Stimulated activated CD8-positive, alpha-beta memory T cell treated with anti-CD3 and anti-CD28 coated beads, Interleukin-7, amount 100 ng/mL, for 4 hours (primary cell): Measurements from ENCODE around the gene ERBB4.

Experiments
- DNase-seq, 2 donors: peaks; one replicate each; pipeline ENCODE4 v3.0.0-alpha.2; 2020; ENCODE audit warnings: low read depth in 2 of 2

The ERBB4 gene

DNA sequence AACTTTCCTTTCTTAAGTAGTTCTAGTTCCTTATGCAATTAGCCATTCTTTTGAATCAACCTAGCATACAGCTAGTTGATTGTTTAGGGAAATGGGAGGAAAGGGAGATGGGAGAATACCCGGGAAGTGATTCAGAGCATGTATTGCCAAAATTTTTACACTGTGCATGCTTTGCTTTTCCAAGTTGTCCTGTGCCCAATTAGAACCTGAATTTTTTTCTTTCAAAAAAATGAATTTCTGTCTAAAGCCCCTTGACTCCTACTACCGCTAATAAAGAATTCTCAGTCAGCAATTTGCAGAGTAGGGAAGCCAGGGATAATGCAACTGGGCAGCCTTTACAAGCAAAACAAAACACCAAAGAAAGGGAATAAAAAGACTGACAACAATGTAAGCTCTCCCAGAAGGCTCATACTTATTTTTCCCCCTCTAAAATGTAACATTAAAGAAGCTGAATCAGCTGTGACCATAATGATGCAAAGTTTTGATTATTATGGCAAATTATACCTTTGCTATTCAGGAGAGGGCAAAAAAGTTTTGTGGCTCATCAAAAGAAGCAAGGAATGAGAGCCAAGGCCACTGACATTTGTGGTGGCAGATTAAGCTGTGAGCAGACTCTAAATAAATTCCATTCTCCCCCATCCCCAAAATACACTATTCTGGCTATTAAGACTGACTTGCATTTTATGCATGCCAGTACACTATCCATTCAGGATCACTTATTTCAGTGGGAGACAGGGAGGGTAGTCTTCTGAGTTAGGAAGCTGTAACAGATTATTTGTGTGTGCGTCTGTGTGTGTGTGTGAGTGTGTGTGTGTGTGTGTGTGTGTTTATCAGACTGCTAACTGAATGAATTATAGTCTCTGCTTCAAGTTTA, 174.3 kb downstream of the ERBB4 start:
- no peak for DNase-seq

DNA sequence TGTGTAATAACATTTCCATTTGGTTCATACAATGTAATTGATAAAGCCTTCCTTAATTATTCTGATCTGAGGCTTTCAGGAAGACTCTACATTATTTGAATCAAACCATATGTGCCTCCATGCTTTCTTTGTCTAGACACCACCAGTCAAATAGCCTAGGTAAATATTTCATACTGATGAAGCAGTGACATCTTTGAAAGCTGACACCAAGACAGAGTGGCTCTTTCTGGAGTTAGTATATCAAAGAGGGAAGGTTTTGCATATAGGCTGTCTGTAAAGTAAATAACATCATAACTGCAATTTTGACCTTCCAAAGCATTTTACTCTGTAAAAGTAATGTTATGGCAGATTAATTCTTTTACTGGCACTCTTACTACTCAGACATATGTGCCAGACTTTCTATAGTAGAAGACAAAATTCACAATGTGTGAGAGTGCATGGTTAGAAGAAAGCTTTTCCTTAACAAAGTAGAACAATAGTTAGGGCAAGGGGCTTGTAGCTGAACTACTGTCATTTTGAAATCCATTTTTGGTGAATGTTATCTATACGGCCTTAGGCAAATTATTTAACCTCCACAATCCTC, 177.3 kb downstream of the ERBB4 start:
- no peak for DNase-seq

DNA sequence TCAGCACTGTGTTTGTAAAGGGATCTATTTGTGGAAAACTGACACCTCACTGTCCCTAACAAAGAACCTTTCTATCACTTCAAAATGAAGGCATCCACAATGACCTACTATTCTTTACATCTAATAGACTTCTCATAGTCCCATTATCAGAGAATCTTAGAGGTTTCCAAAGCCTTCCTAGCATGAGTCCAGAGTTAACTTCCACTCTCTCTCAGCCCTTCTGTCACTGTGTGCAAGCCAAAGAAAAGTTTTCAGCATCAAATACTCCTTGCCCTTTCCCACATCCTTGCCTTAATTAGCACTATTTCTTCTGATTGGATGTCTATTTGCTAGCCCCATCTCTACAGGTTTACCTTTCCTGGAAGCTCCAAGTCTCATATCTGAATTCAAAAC, 178.5 kb downstream of the ERBB4 start:
- no peak for DNase-seq

DNA sequence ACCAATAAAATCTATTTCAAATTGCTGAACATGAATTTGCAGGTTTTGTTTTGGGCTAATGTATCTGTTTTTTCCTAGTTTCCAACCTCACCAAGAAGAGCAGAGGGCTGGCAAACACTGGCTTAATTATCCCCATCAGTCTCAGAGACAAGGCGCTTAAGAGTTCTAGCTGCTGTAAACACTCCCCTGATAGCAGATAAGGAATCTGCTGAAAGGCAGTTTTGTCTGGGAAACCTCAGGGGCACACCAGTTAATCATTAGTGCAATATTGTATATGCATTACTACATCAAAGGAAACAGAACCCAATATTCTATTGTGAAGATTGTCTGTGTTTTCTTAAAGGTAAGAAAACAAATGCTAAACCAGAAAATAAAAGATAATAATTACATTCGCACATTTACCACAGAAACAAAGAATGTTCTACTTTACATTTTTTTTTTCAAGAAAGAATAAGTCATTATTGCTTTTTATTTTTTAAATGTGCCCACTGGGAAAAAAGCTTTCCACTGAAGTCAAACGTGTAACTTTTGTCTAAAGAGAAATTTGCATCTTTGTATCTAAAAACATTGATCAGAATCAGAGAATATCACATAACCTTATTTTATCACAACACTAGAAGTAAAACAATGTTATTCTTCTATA, 179.1 kb downstream of the ERBB4 start:
- DNase-seq = no peak

DNA sequence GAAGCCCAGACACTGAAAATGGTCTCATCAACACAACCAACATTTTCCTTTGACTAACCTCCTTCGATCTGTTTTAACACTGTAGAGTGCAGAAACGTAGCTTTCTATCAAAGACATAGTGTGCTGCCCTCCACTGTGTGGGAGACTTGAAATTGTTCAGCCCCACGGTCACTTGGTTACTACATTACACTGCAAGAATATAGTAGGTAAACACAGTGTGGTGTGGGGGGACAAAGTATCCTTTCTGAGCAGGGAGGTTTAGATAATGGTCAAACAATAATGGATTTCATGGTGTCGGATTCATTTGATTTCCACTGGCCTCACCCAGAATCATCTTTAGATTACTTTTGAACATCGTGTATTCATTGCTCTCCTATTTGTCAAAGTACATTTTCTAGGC, 181.0 kb downstream of the ERBB4 start:
- DNase-seq = no peak

DNA sequence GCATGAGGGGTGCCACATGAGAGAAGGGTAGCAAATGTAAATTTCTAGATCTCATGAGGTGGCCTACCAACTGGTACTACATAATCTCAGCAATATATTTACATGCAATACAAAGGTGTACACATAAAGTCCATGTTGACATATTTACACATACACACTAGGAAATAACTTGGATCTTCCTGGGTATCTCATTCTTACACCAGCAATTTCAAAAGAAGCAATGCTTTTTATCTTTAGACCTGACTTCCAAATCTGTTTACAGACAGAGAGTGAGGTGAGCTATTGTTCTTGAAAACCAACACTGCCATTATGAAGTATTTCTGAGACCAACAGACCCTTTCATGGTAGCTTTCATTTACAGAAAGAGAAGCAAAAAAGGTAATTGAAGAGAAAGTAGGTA, 184.2 kb downstream of the ERBB4 start:
- no peak for DNase-seq

DNA sequence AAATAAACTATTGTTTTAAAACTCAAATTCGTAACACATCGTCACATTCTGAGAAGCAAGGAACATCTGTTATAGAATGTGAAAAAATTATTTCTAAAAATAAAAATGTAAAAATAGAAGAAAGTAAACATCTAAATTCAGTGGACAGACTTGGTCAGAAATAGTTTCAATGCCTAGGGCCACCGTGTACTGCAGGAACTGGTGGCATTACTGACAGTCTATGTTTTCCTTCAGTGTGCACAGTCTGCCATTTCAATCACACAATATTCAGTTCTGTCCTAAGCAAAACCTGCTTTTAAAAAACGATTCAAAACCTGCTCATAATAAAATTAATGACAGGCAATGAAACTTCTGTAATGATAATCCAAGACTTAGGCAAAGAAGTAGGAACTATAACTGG, 190.1 kb downstream of the ERBB4 start:
- DNase-seq = no peak

DNA sequence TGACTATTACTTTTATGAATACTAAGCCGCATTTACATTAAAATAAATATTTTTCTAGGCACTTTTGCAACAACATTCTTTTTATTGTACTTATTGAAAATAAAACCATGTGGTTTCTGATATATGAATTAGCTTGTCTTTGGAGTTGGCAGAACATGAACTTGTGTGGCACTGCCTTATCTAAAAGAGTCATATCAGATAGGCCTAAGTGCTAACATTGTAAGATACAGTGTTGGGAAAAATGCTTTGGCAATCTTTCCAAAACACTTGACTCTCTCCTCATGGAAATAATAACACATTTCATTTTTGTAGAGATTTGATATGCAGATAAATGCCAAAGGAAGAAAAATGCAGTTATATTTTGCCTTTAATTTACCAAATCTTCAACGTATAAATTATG, 191.7 kb downstream of the ERBB4 start:
- no peak for DNase-seq

DNA sequence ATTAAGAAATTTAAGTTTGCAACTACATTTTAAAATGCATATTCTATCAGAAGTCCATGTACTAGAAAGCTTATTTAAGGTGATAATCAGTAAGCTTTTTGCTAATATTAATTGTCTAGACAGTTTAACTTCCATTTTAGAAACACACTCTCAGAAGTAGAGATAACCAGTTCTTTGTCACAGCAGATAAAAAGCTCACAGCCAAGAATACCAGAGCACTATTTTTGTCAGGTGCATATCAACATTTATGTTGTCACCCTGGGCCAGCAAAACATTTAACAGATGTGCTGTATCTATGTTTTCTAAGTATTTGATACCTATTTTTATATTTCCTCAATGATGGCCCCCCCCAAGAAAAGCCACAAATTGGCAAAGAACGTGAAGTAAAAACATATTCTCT, 192.6 kb downstream of the ERBB4 start:
- DNase-seq = no peak

DNA sequence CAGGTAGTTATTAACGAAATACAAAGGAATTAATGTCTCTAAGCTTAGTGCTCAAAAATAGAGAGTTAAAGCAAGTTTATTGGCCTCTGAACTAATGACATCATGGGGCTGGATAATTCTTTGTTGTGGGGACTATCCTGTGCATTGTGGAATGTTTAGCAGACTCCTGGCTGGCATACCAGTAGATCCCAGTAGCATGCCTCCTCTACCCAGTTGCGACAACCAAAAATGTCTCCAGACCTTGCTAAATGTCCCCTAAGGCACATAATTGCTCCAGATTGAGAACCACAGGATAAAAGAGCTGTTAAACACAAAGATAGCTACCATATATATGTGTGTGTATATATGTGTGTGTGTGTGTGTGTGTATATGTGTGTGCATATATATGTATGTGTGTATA, 194.5 kb downstream of the ERBB4 start:
- DNase-seq = no peak

DNA sequence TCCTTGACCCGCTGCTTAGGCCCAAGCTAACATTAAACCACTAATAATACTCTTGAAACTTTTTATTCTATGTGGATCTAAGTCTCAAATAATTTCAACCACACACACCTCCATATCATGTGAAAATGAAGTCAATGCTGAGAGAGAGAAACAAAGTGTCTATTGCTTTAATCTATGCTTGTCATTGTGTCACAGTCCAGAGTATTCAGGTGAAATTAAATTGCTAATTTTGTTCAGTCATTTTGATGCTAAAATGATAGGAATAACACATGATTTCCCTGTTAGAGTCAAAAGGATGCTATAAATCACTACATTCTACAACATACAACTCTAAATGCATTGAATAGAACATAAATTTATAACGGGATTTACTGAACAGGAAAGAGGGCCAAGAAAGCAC, 195.4 kb downstream of the ERBB4 start:
- DNase-seq = no peak

DNA sequence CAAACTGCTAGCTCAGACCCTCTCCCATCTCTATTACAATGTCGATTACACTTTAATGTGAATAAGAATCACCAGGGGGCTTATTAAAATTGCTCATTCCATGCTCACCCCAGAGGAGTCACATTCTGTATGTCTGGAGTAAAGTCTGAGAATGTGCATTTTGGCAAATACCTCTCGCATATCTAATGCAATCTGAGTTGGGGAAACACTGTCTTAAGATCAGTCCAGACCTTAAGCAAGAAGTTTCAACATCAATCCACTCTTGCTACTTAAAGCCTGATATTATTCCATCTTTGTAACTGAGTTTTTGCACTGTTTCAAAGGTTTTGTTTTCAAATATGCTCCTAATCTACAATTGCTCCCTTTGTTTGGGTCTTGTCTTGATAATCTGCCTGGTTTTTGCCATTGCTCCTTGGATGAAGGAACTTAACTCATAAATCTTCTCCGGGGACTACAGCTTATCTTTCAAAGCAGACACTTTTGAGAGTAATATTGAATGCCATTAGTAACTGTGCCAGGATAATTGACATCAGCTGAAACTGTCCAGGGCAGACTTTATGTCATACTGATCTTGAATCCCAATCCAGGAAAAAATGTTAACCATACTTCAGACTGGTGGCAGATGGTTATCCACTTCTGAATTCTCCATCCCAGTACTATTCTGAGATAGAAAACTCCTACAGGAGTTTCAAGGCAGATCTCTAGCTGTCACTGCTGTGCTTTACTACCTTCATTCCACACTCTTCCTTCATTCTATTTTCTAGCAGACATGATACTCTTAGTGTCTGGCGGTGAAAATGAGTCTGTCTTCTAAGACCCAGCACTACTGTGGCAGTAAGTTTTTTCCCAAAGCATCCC, 200.9 kb downstream of the ERBB4 start:
- no peak for DNase-seq

DNA sequence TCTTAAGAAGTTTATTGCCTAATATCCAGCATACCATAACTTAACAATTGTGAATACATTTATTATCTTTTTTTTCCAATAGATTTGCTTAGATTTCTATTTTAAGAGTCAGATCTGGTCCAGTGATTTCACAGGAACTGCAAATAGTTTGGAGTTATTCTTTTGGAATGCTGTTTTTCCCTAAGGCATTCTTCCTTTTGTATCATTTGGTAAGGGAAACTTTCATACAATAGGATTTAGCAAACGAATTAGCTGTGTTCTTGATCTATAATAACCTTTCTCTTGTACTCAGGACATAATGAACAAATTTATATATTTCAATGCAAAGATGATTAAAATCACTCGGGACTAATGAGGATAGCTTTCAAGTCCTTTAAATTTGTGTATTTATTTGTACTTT, 201.6 kb downstream of the ERBB4 start:
- DNase-seq = no peak

DNA sequence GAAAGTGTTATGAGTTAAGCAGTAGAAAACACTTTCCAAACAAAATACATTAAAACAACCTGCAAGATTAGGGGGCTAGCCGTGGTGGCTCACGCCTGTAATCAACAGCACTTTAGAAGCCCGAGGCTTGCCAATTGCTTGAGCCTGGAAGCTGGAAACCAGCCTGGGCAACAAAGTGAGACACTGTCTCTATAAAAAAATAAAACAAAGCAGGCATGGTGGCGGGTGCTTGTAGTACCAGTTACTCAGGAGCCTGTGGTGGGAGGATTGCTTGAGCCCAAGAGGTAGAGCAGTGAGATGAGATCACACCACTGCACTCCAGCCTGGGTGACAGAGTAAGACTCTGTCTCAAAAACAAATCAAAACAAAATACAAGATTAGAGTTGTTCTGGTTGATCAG, 208.3 kb downstream of the ERBB4 start:
- no peak for DNase-seq

DNA sequence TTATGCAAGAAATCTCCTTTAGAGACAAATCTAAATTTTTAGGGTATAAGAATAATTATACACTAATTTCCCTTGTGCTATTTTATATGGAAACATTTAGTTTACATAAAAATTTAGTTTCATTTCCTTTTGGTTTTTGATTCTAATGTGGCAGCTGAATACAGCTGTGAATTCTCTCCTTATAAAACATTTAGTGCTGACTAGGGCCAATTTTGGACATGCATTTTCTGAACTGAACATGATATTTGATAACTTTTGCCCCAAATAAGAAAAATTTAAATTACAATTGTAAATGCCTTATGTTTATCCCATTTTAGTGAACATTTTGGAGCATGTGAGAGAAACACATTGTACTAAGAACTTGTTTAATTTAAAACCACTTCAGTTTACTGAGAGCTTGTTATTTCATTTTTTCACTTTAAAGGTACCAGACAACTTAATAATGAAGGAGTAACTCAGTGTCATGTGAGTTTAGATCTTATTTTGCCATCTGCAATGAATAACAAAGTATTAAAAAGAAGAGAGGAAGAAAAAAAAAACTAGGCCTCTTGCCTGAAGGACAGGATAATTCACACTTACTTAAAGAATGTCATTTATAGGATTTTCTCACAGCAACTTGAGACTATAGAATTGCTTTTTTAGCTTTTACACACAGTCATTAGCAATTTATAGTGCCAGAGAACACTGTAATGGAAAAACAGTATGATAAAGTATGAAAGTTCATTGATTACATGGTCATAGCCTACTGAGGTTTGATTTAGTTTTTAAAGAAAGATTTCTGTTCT, 209.7 kb downstream of the ERBB4 start:
- DNase-seq = no peak

DNA sequence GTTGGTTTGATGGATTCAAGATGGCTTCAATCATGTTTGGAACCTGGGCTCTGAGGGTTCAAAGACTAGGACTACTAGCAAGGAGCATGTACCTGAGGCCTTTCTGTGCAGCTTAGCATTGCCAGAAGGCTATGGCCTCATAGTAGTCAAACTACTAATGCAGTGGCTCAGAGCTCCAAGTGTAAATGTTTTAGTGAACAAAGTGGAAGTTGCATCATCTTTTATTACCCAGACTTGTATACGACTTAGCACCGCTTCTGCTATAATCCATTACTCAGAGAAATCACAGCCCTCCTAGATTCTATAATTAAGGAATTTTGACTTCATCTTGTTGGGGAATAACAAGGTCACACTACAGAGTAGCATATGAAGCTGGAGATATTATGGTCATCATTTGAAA, 210.5 kb downstream of the ERBB4 start:
- no peak for DNase-seq

DNA sequence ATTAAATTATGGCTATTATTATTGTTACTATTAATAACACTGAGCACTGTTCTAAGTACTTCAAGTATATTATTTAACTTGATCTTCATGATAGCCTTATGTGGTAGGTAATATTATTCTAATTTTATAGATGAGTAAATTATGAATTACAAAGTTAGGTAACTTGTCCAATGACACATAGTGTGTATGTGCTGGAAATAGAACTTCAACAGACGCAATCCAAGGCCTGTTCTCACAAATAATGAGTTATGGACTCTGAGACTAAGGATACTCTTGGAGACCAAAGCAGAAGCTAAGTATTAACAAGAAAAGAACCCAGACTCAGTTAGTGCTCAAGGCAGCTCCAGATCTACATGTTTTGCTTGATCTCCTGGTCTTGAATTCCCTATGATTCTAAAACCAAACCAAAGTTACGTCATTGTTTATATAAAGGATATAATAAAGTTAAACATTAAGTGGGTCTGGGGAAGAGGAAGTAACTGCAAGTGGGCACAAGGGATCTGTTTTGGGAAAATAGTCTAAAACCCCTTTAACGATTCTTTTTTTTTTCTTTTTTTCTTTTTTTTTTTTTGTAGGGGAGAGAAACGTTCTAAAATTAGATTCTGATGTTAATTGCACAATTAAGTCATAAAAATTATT, 211.3 kb downstream of the ERBB4 start:
- no peak for DNase-seq

DNA sequence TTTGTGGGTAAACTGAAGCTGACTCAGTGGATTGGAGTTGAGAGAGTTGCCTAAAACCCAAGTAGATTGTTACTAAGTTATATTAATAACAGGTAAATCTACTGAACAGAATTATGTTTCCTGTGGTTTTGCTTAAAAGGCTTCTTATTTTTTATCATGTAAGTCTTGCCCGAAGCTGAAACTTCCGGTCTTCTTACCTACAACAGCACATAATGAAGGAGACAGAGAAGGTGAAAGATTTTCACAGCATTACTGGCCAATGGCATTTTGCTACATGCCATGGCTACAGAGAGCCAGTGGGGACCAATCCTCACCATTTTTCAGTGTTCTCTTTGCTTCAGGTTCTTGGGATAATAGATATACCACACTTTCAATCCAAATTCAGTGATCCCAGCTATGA, 220.0 kb downstream of the ERBB4 start:
- DNase-seq = no peak

DNA sequence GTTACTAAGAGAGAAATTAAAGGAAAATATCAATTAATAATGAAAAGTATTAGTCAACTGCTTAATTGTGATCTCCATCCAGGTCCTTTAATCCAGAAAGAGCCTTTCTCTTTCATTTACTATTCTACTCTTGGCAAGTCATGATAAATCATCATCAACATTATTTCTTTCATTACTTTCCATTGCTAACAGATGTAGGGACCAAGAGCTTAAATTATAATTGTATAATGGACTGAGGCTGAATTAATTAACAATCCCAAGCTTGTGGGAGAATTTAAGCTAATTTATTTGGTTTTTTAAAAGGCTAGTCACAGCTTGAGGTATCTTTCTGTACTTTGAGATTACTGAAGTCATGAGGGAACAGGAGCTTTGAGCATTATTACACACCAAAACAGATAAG, 223.9 kb downstream of the ERBB4 start:
- no peak for DNase-seq

DNA sequence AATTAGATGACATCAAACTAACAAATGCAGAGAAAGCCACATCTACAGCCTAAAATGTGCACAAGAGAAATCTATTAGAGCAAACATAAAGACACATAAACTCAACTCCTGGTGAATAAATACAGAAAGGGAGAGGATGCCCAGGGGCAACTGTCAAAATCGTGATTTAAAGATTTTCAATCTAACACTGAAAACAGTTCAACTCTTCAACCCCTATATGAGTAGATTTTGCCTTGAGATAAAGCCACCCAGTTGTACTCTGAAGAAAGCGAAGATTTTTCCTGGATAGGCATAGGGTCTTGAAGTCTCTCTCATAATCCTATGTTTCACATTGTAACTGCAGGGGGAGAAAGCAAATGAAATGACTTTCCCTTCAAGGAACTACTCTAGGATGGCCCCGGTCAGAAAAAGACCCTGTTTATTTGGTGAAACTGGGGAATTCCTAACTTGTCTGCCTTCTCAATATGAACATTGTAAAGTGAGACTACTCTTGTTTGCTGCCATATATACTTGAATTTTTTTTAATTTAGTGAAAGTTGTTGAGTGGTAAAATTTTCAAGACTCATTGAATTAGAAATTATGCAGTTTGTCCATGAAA, 226.7 kb downstream of the ERBB4 start:
- DNase-seq = no peak

DNA sequence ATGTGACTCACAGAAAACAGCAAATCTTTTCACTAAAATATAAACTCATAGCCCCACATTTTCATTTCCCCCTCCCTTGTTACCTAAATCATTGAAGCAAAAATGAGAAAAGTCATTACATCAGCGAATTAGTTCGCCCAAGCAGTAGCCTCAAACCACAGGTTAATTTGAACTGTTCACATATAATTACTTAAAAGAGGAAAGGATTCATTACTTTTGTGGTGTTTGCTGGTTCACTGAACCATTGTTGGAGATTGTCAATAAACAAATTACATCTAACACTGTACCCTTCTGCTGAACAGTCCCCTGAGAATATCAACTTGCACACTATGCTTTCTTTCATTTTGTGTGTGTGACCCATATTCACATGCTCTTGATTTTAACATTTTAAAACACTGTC, 238.7 kb downstream of the ERBB4 start:
- DNase-seq = no peak
